ENCODE data around the gene TBX10.

GRCh38 chr11:67631853-67632174, 7.7 kb downstream of the TBX10 start:
- TF ChIP-seq EZH2 (IDR thresholded peaks at IDR 0.05; ENCODE audit: insufficient read depth, poor library complexity, severe bottlenecking) (no peak), EZH2phosphoT487 (IDR thresholded peaks at IDR 0.05; ENCODE audit: insufficient read depth, low read depth) (no peak)
